MM.1S (cell line): Measurements from ENCODE around the gene SMPDL3B.

ENCODE experiments used
- DNase-seq: peaks from one replicate; pipeline ENCODE4 v3.0.0-alpha.2; 2015
- H2AFZ ChIP-seq: fragments of 300-600 bp; sonication (generic); 2 replicates; pipeline ENCODE4 v1.6.0; 2016; ENCODE audit warnings: antibody characterized with exemption, low read length
- H3F3A ChIP-seq: fragments of 300-600 bp; sonication (generic); 2 replicates; pipeline ENCODE4 v1.6.1; 2016; ENCODE audit warnings: mild to moderate bottlenecking, antibody characterized with exemption, low read length, moderate library complexity, mixed read lengths; ENCODE audit not compliant: insufficient read depth
- H3K27ac ChIP-seq: fragments of 300-600 bp; sonication (generic); 2 replicates; pipeline ENCODE4 v1.5.1; 2016; ENCODE audit warnings: mild to moderate bottlenecking, low read length
- H3K27me3 ChIP-seq: fragments of 300-600 bp; sonication (generic); replicated peaks from 2 replicates; pipeline ENCODE4 v1.6.0; 2016; ENCODE audit warnings: low read length; ENCODE audit not compliant: insufficient read depth
- H3K36me3 ChIP-seq: fragments of 300-600 bp; sonication (generic); replicated peaks from 2 replicates; pipeline ENCODE4 v1.6.1; 2016; ENCODE audit warnings: mild to moderate bottlenecking, low read length, mixed read lengths; ENCODE audit not compliant: insufficient read depth
- H3K4me1 ChIP-seq: fragments of 300-600 bp; sonication (generic); 2 replicates; pipeline ENCODE4 v1.6.1; 2016; ENCODE audit warnings: low read length, mixed read lengths
- H3K4me2 ChIP-seq: fragments of 300-600 bp; sonication (generic); 2 replicates; pipeline ENCODE4 v1.6.0; 2016; ENCODE audit warnings: low read depth, low read length
- H3K4me3 ChIP-seq: fragments of 300-600 bp; sonication (generic); 2 replicates; pipeline ENCODE4 v1.5.1; 2016; ENCODE audit warnings: low read length, mixed read lengths
- H3K79me2 ChIP-seq: fragments of 300-600 bp; sonication (generic); 2 replicates; pipeline ENCODE4 v1.6.1; 2016; ENCODE audit warnings: mixed run types, low read length, mixed read lengths
- H3K9ac ChIP-seq: fragments of 300-600 bp; sonication (generic); 2 replicates; pipeline ENCODE4 v1.6.1; 2016; ENCODE audit warnings: low read length, mixed read lengths
- H3K9me2 ChIP-seq: fragments of 300-600 bp; sonication (generic); replicated peaks from 2 replicates; pipeline ENCODE4 v1.6.1; 2016; ENCODE audit warnings: mild to moderate bottlenecking, low read length, mixed read lengths; ENCODE audit not compliant: insufficient read depth
- H3K9me3 ChIP-seq: fragments of 300-600 bp; sonication (generic); replicated peaks from 2 replicates; pipeline ENCODE4 v1.6.1; 2016; ENCODE audit warnings: mild to moderate bottlenecking, low read length, mixed read lengths; ENCODE audit not compliant: insufficient read depth
- H4K20me1 ChIP-seq: fragments of 300-600 bp; sonication (generic); 2 replicates; pipeline ENCODE4 v1.6.1; 2016; ENCODE audit warnings: mild to moderate bottlenecking, low read length, moderate library complexity, mixed read lengths; ENCODE audit not compliant: insufficient read depth
- CTCF ChIP-seq: fragments of 300-600 bp; sonication (generic); IDR thresholded peaks from 2 replicates; pipeline ENCODE4 v1.5.1; 2016; ENCODE audit warnings: antibody characterized with exemption, low read length, mixed read lengths
- EZH2 ChIP-seq: fragments of 300-600 bp; sonication (generic); optimal IDR thresholded peaks from 2 replicates; pipeline ENCODE3; 2017; ENCODE audit warnings: low read depth, mild to moderate bottlenecking, antibody characterized with exemption, low read length, mixed read lengths
- EZH2phosphoT487 ChIP-seq: fragments of 300-600 bp; sonication (generic); IDR thresholded peaks from 2 replicates; pipeline ENCODE4 v1.6.1; 2018; ENCODE audit warnings: antibody characterized with exemption, low read length

SMPDL3B gene

GRCh38 chr1:27979859-27980201 lies 45.0 kb downstream of the SMPDL3B start:
- H3K4me2 ChIP-seq: no peak overlapping the region
- no peaks in the 10 kb centered on the region; the same call in 1 of the 2 replicates for H3F3A ChIP-seq
- H3K4me1 ChIP-seq: no peaks in the 10 kb centered on the region
- H3K36me3 ChIP-seq: no peaks in the 10 kb centered on the region
- no peak overlapping the region for H2AFZ ChIP-seq
- no peaks in the 10 kb centered on the region for H3K27me3 ChIP-seq
- H3K4me3 ChIP-seq: no peak overlapping the region
- H3K9me2 ChIP-seq: no peaks in the 10 kb centered on the region
- no peaks in the 10 kb centered on the region for H3K79me2 ChIP-seq
- TF ChIP-seq CTCF (no peak; the same call in 1 of the 2 replicates), EZH2phosphoT487 (no peak), EZH2 (no peak)
- no peak for DNase-seq
- no peak overlapping the region for H3K27ac ChIP-seq
- no peak overlapping the region for H3K9ac ChIP-seq
- no peaks in the 10 kb centered on the region for H3K9me3 ChIP-seq
- no peaks in the 10 kb centered on the region for H4K20me1 ChIP-seq

- no peak overlapping the region for H2AFZ ChIP-seq
- H3K9ac ChIP-seq: no peak overlapping the region
- TF ChIP-seq EZH2phosphoT487 (no peak), CTCF (no peak), EZH2 (no peak)
- H3K79me2 ChIP-seq: no peaks in the 10 kb centered on the region
- H3K4me2 ChIP-seq: no peak overlapping the region
- H3K4me3 ChIP-seq: no peak overlapping the region
- H3K27me3 ChIP-seq: no peaks in the 10 kb centered on the region
- DNase-seq: no peak
- no peaks in the 10 kb centered on the region for H3K36me3 ChIP-seq
- no peaks in the 10 kb centered on the region for H3K9me3 ChIP-seq
- H3K4me1 ChIP-seq: no peaks in the 10 kb centered on the region
- no peaks in the 10 kb centered on the region; the same call in 1 of the 2 replicates for H3F3A ChIP-seq
- H3K27ac ChIP-seq: no peak overlapping the region
- H3K9me2 ChIP-seq: no peaks in the 10 kb centered on the region
- no peaks in the 10 kb centered on the region for H4K20me1 ChIP-seq
Observed at GRCh38 chr1:27980216-27980845, 45.5 kb downstream of the SMPDL3B start.

- H3K27me3 ChIP-seq: no peaks in the 10 kb centered on the region
- no peaks in the 10 kb centered on the region for H3K9me2 ChIP-seq
- H3K4me1 ChIP-seq: no peaks in the 10 kb centered on the region
- H3F3A ChIP-seq: no peaks in the 10 kb centered on the region; the same call in 1 of the 2 replicates
- H2AFZ ChIP-seq: no peak overlapping the region
- DNase-seq: no peak
- no peaks in the 10 kb centered on the region for H4K20me1 ChIP-seq
- TF ChIP-seq EZH2phosphoT487: no peak
- no peak for TF ChIP-seq CTCF
- TF ChIP-seq EZH2: no peak
- no peak overlapping the region for H3K4me3 ChIP-seq
- H3K27ac ChIP-seq: no peak overlapping the region
- H3K79me2 ChIP-seq: no peaks in the 10 kb centered on the region
- no peaks in the 10 kb centered on the region for H3K9me3 ChIP-seq
- H3K36me3 ChIP-seq: no peaks in the 10 kb centered on the region
- no peak overlapping the region for H3K4me2 ChIP-seq
- H3K9ac ChIP-seq: no peak overlapping the region
Observed at GRCh38 chr1:27981145-27981544, 46.3 kb downstream of the SMPDL3B start.
